EH (cell line): ENCODE data around the gene SLCO3A1.

Experiments
- DNase-seq: peaks from one replicate; pipeline ENCODE4 v3.0.0-alpha.2; 2015; ENCODE audit warnings: low read depth

Gene SLCO3A1

GRCh38 chr15:92128788-92129187, 275.3 kb downstream of the SLCO3A1 start:
- no peak for DNase-seq

DNA sequence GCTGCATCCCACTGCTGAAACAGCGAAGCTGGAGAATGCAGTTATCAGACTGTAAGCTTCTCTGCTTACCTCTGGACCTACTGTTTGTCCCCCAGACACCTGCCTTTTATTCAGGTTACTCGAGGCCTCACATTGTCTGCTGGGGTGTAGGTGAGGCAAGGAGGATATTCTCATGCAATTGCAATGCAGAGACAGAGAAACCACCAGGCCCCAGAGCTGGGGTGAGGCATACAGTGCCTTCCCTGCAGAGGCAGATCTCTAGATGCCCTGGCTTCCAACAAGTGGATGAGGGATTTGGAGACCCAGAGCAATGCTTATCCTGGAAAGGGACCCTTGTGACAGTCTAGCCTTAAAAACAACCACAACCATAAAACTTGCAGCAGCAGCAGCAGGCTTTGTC, 276.7 kb downstream of the SLCO3A1 start:
- no peak for DNase-seq

GRCh38 chr15:92130906-92131305, 277.4 kb downstream of the SLCO3A1 start:
- DNase-seq: no peak

- no peak for DNase-seq
Measured at GRCh38 chr15:92132982-92133755, 279.7 kb downstream of the SLCO3A1 start.

- no peak for DNase-seq
Measured at GRCh38 chr15:92140796-92141195, 287.3 kb downstream of the SLCO3A1 start.

- DNase-seq: no peak
Measured at GRCh38 chr15:92141607-92142006, 288.1 kb downstream of the SLCO3A1 start.

GRCh38 chr15:92142242-92143232, 289.0 kb downstream of the SLCO3A1 start:
- no peak for DNase-seq

DNA sequence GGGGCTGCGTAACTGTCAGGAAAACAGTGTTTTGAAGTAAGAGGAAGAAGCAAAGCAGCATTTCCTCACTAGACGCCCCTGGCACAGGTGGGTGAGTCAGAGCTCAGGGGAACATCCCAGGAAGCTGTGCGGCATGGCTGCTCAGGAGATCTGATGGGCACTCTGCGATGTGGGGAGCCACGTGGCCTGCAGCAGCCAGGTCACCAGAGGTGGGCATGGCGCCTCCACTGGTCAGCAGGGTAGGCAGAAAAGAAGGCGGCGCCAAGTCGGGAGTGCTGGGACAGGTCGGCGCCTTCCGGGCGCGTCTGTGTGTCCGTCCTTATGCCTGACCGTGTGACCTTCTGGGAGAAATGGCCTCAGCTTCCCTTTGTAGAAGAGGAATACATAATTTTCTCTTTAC, 290.3 kb downstream of the SLCO3A1 start:
- DNase-seq: no peak

DNA sequence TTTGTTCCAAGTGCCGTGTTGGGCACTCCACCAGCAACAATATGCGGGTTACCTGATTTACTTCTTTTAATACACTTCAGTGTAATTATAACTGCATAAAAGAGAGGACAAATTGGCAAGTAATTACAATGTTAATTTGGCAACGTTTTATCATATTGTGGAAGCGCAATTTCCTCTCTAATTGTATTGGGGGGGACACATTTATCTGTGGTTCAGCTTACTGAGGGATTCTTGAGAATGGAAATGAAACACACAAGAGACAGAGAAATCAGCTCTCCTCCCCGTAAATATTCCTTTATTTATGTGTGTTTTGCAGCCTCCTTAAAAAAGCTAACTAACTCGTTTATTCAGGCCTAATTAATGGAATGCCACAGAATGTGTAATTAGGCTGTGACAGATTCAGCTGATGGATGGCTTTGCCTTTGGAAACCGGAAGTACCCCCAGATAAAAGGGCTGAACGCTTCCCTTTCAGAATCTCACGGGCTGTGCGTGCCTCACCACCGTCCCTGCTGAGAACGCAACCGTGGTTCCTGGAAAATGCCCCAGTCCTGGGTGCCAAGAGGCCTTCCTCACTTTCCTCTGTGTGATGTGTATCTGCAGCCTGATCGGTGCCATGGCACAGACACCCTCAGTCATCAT, 293.1 kb downstream of the SLCO3A1 start:
- DNase-seq: no peak

GRCh38 chr15:92149029-92149428, 295.5 kb downstream of the SLCO3A1 start:
- peak; percentile 64 for DNase-seq

GRCh38 chr15:92149465-92149864, 296.0 kb downstream of the SLCO3A1 start:
- DNase-seq: peak; percentile 12

DNA sequence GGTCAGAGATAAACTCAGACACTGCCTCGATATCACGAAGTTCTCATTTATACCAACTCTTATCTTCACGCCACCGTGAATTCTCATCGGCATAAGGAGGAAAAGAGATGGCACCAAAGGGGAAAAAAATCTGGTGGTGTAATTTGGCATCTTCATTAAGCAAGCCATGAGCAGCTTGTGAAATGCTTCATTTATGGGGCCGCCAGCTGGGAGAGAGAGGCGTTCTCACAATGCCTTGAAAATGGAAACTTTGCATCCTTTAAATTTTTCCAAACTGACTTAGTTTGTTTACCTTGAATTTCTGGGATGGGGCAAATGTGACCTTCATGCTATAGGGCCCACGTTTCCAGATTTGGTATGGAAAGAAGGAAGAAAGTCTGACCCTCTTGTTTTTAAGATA, 297.7 kb downstream of the SLCO3A1 start:
- DNase-seq: no peak

DNA sequence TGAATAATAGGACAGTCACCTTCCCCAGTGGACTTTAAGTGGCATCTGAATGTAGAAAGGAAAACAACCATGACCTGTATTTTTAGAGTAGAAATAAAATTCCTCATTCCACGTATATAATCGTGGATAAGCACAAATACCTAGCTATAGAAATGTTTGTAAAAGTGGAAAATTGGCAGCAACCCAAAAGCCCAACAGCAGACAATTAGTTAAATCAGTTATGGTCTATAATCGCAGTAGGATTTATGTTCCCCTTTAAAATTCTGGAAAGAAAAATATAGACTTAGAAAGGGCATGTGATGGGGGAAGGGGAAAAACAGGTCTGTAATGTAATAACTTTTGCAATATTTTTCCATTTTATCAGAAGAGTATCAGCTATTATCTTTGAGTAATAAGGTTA, 298.2 kb downstream of the SLCO3A1 start:
- no peak for DNase-seq

DNA sequence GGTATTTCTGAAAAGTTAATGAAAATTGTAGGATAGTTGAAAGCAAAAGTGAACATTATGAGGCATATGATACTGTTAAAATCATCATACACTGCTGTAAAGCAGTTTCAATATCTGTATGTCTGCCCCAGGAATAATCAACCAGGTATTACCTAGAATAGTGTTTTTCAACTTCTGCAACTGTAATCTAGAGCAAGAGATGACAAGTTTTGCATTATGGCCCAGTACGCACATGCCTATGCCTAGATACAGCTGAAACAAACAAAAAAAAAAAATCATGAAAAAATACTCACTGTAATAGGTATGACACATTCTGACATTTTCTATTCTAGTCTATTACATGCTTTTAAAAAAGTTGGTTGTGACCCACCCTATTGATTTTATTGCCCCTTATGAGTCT, 299.5 kb downstream of the SLCO3A1 start:
- DNase-seq: no peak

- no peak for DNase-seq
Measured at GRCh38 chr15:92153620-92154019, 300.1 kb downstream of the SLCO3A1 start.

DNA sequence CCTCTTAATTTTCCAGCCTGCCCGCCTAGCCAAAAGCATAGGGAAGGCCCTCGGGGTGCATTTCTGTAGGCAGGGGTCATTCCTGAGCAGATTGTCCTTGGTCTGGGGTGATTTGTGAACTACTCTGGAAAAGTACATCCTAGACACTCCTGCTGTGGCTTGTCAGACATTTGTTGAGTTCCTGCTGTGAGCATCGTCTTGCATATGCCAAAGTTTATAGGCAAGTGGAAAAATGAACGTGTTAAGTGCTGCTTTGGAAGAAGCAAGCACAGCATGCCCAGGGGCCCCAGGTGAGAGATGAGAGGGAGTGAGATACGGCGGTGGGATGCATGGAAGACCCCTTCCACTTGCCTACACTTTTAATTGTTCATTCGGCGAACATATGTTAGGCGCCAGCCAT, 302.4 kb downstream of the SLCO3A1 start:
- DNase-seq: no peak

GRCh38 chr15:92157666-92158298, 304.3 kb downstream of the SLCO3A1 start:
- DNase-seq: no peak

DNA sequence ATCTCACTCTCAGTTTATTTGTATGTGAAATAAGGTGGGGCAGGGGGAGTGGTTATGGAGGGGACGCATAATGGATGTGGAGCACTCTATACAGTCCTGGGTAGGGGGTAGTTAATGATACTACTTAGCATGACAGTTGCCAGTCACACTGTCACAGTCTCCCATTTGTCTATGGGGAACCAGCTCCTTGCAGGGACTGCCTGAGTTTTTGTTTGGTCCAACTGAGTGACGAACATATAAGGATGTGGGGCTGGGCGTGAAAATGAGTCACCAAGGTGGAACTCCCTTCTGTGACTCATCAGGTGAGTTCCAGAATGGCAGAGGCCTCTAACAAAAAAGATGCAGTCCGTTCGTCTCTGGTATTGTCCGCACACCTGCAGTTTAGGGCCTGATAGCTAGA, 304.9 kb downstream of the SLCO3A1 start:
- DNase-seq: no peak

DNA sequence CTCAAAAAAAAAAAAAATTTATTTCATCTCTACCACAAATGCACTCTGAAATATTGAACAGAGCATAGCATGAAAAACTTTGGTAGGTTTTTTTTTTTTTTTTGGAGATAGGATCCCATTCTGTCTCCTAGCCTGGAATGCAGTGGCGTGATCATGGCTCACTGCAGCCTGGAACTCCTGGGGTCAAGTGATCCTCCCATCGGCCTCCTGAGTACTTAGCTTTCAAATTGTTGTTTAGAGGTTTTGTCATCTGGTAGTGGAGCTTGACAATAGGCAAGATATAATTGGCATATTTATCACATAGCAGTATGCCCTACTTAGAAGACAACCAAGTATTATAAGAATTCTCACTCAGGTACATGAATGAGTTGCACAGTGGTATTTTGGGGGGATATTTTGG, 306.0 kb downstream of the SLCO3A1 start:
- no peak for DNase-seq

DNA sequence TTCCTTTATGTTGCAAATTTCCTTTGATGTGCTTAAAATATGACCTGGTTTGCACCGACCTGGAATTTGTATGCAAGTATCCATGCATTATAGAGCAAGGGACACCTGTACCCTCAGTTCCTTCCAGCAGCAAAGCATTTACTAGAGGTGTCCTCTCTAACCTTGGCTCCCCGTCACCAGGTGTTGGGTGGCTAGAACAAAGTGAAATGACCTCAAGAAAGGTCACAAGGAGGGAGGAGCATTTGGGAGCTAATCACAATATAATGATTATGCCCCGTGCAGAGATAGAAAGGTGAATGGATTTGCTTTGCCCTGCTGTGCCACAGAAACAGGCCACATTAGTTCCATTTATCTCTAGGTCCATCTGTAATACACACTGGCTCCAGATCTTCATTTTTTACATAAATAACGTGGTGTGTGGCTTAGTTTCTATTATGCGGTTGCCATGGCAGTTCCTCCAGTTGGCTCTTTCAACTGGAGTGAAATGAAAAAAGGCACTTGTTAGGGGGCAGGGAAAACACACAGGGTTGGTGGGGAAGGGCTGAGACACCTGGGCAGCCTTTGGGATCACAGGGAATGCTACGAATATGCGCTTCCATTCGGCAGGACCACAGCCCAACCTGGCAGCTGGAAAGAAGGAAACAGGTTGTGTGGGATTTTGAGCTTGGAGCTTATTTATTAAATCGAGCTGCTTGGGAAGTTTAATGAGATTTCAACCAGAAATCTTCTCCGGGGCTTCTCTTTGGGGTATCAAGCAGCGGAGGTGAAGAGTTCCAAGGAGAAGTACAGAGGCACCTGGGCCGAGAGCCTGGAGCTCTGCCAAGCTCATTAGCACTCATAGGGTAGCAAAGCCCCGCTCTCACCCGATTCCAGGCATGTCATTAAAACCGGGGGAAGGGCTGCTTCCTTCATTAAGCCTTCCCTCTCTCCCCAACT, 306.7 kb downstream of the SLCO3A1 start:
- no peak for DNase-seq
